Measurements from ENCODE around the gene ATG10.
"Not testable (repeated sequence)": the region's sequence is repeated elsewhere in the genome, so short reads cannot be mapped to it uniquely, and the experiment has no call there.

GRCh38 chr5:81983563-81983962 is 11.7 kb downstream of the ATG10 start:
- TF ChIP-seq EZH2phosphoT487 (IDR thresholded peaks at IDR 0.05; ENCODE audit: borderline replicate concordance, low read length); CTCF (conservative IDR thresholded peaks at IDR 0.05; ENCODE audit: low read depth, low read length): not testable (repeated sequence)
